ENCODE data around the gene YY1.

GRCh38 chr14:100292301-100292775, 53.4 kb downstream of the YY1 start:
- TF ChIP-seq CTCF (IDR thresholded peaks at IDR 0.05) (no peak), ZFX (IDR thresholded peaks at IDR 0.05; ENCODE audit: borderline replicate concordance) (no peak)
